SK-N-SH treated with all-trans-retinoic acid at 6 μM for 48 hours (cell line): Measurements from ENCODE around the gene EFNA3.

Source experiments
- ATAC-seq: fragments of 200-7000 bp; cut with Tn5 transposase; 3 replicates; pipeline ENCODE4 v1.9.1; 2020; ENCODE audit warnings: mild to moderate bottlenecking, moderate library complexity
- ARNTL ChIP-seq: fragments of 450-650 bp; formaldehyde crosslinking; IDR thresholded peaks from 2 replicates; pipeline ENCODE4 v1.5.0; 2020; ENCODE audit warnings: low read depth, mild to moderate bottlenecking, moderate library complexity, borderline replicate concordance
- BACH2 ChIP-seq: fragments of 250-450 bp; sonication (Bioruptor Pico); IDR thresholded peaks from 2 replicates; pipeline ENCODE4 v1.9.0; 2021; ENCODE audit warnings: mild to moderate bottlenecking, borderline replicate concordance
- CREB5 ChIP-seq: fragments of 250-450 bp; sonication (Bioruptor Pico); IDR thresholded peaks from 2 replicates; pipeline ENCODE4 v1.5.1; 2020; ENCODE audit warnings: low read depth, mild to moderate bottlenecking, moderate library complexity
- CSDC2 ChIP-seq: fragments of 250-450 bp; sonication (Bioruptor Pico); IDR thresholded peaks from 2 replicates; pipeline ENCODE4 v1.5.0; 2020; ENCODE audit warnings: mild to moderate bottlenecking, moderate library complexity
- CSRNP3 ChIP-seq: fragments of 250-450 bp; sonication (Bioruptor Pico); IDR thresholded peaks from 2 replicates; pipeline ENCODE4 v1.5.1; 2021; ENCODE audit warnings: mild to moderate bottlenecking, moderate library complexity
- ESRRG ChIP-seq: fragments of 250-450 bp; sonication (Bioruptor Pico); IDR thresholded peaks from 2 replicates; pipeline ENCODE4 v1.6.1; 2021; ENCODE audit warnings: mild to moderate bottlenecking
- GLIS3 ChIP-seq: fragments of 250-450 bp; sonication (Bioruptor Pico); IDR thresholded peaks from 2 replicates; pipeline ENCODE4 v1.5.0; 2020; ENCODE audit warnings: mild to moderate bottlenecking, moderate library complexity
- ISL1 ChIP-seq: fragments of 250-450 bp; sonication (Bioruptor Pico); IDR thresholded peaks from 2 replicates; pipeline ENCODE4 v2.1.2; 2022; ENCODE audit warnings: mild to moderate bottlenecking, moderate library complexity
- OSR1 ChIP-seq: fragments of 250-450 bp; sonication (Bioruptor Pico); IDR thresholded peaks from 2 replicates; pipeline ENCODE4 v1.8.0; 2022; ENCODE audit warnings: moderate library complexity, mild to moderate bottlenecking, inconsistent platforms
- PATZ1 ChIP-seq: fragments of 250-450 bp; sonication (Bioruptor Pico); IDR thresholded peaks from 2 replicates; pipeline ENCODE4 v1.8.0; 2020; ENCODE audit warnings: mild to moderate bottlenecking, moderate library complexity, borderline replicate concordance
- POU6F1 ChIP-seq: fragments of 250-450 bp; sonication (Bioruptor Pico); IDR thresholded peaks from 2 replicates; pipeline ENCODE4 v1.8.0; 2021; ENCODE audit warnings: low read depth, mild to moderate bottlenecking, moderate library complexity, borderline replicate concordance
- PPARA ChIP-seq: fragments of 250-450 bp; sonication (Bioruptor Pico); IDR thresholded peaks from 2 replicates; pipeline ENCODE4 v1.5.0; 2020; ENCODE audit warnings: mild to moderate bottlenecking, borderline replicate concordance
- SNAI2 ChIP-seq: fragments of 250-450 bp; sonication (Bioruptor Pico); IDR thresholded peaks from 2 replicates; pipeline ENCODE4 v1.5.0; 2020; ENCODE audit warnings: mild to moderate bottlenecking, moderate library complexity
- TCF4 ChIP-seq: fragments of 250-450 bp; sonication (Bioruptor Pico); IDR thresholded peaks from 2 replicates; pipeline ENCODE4 v1.8.0; 2021; ENCODE audit warnings: mild to moderate bottlenecking, moderate library complexity, borderline replicate concordance
- TOX ChIP-seq: fragments of 250-450 bp; sonication (Bioruptor Pico); IDR thresholded peaks from 2 replicates; pipeline ENCODE4 v1.8.0; 2021; ENCODE audit warnings: mild to moderate bottlenecking, moderate library complexity, borderline replicate concordance
- TSHZ2 ChIP-seq: fragments of 250-450 bp; sonication (Bioruptor Pico); IDR thresholded peaks from 2 replicates; pipeline ENCODE4 v1.5.0; 2020; ENCODE audit warnings: mild to moderate bottlenecking, moderate library complexity
- ZFP3 ChIP-seq: fragments of 250-450 bp; sonication (Bioruptor Pico); IDR thresholded peaks from 2 replicates; pipeline ENCODE4 v1.5.0; 2020; ENCODE audit warnings: mild to moderate bottlenecking, moderate library complexity
- ZFP30 ChIP-seq: fragments of 450-650 bp; formaldehyde crosslinking; IDR thresholded peaks from 2 replicates; pipeline ENCODE4 v1.5.0; 2022; ENCODE audit warnings: mild to moderate bottlenecking, moderate library complexity
- ZNF565 ChIP-seq: fragments of 450-650 bp; formaldehyde crosslinking; conservative IDR thresholded peaks from 2 replicates; pipeline ENCODE4 v1.5.0; 2020; ENCODE audit warnings: low read depth, mild to moderate bottlenecking, moderate library complexity
- ZNF70 ChIP-seq: fragments of 450-650 bp; formaldehyde crosslinking; IDR thresholded peaks from 2 replicates; pipeline ENCODE4 v1.5.0; 2020; ENCODE audit warnings: mild to moderate bottlenecking, moderate library complexity
- ZNF8 ChIP-seq: fragments of 450-650 bp; formaldehyde crosslinking; IDR thresholded peaks from 2 replicates; pipeline ENCODE4 v1.5.0; 2020; ENCODE audit warnings: mild to moderate bottlenecking, moderate library complexity

The EFNA3 gene

GRCh38 chr1:155108296-155108695, 29.7 kb downstream of the EFNA3 start:
- TF ChIP-seq GLIS3 (CRISPR knock-in tag): no peak
- TF ChIP-seq SNAI2 (CRISPR knock-in tag): no peak
- no peak for TF ChIP-seq ZNF565 (CRISPR knock-in tag)
- TF ChIP-seq ZFP3 (CRISPR knock-in tag): no peak
- TF ChIP-seq PPARA (CRISPR knock-in tag): no peak
- TF ChIP-seq ESRRG (CRISPR knock-in tag): no peak
- no peak for TF ChIP-seq ZNF70
- no peak for TF ChIP-seq CSRNP3
- no peak for TF ChIP-seq CSDC2 (CRISPR knock-in tag)
- TF ChIP-seq POU6F1 (CRISPR knock-in tag): no peak
- TF ChIP-seq TSHZ2: no peak
- no peak for TF ChIP-seq TOX (CRISPR knock-in tag)
- ATAC-seq: no peak

- no peak for ATAC-seq
- TF ChIP-seq ZNF8 (no peak), GLIS3 (CRISPR knock-in tag) (no peak), TSHZ2 (no peak), ARNTL (CRISPR knock-in tag) (no peak), ZFP3 (CRISPR knock-in tag) (no peak), PPARA (CRISPR knock-in tag) (no peak), ISL1 (CRISPR knock-in tag) (no peak), ESRRG (CRISPR knock-in tag) (no peak), SNAI2 (CRISPR knock-in tag) (no peak), CREB5 (CRISPR knock-in tag) (no peak), OSR1 (CRISPR knock-in tag) (no peak), TOX (CRISPR knock-in tag) (no peak)
Observed at GRCh38 chr1:155110381-155110780, 31.7 kb downstream of the EFNA3 start.

- no peak for ATAC-seq
- TF ChIP-seq ISL1 (CRISPR knock-in tag): no peak
- TF ChIP-seq ZFP30: no peak
- no peak for TF ChIP-seq ZNF565 (CRISPR knock-in tag)
- TF ChIP-seq BACH2 (CRISPR knock-in tag): no peak
- TF ChIP-seq ZNF70: no peak
- TF ChIP-seq ARNTL (CRISPR knock-in tag): no peak
- no peak for TF ChIP-seq ESRRG (CRISPR knock-in tag)
- TF ChIP-seq TCF4 (CRISPR knock-in tag): no peak
- no peak for TF ChIP-seq ZNF8
- TF ChIP-seq PATZ1 (CRISPR knock-in tag): no peak
- no peak for TF ChIP-seq CSDC2 (CRISPR knock-in tag)
- TF ChIP-seq PPARA (CRISPR knock-in tag): no peak
- no peak for TF ChIP-seq TSHZ2
Observed at GRCh38 chr1:155110826-155111225, 32.2 kb downstream of the EFNA3 start.
